Heart right ventricle (tissue), 16 donors: ENCODE results near the gene OAF. TPM values are rescaled to one million over a fixed set of nuclear protein-coding genes. Genes with fewer than 3 reads are reported as not detected.

Source experiments
- ATAC-seq, 8 donors: fragments of 200-7000 bp; cut with Tn5 transposase; one replicate each; pipeline ENCODE4 v1.9.1; 2020; ENCODE audit warnings: mild to moderate bottlenecking in 8 of 8, moderate library complexity in 8 of 8, moderate number of reproducible peaks in 1 of 8
- DNase-seq, 2 donors: peaks; one replicate each; pipeline ENCODE4 v3.0.0-alpha.2; 2020
- H3K27ac ChIP-seq, 10 donors: fragments of 200-600 bp; sonication (generic) in 2 of 10; one replicate each; pipeline versions ENCODE4 v1.5.0 to v1.8.0; 2020 to 2022; ENCODE audit warnings: mild to moderate bottlenecking in 3 of 10
- H3K27me3 ChIP-seq, 7 donors: fragments of 200-600 bp; one replicate each; pipeline ENCODE4 v1.8.0; 2021 to 2022; ENCODE audit warnings: mild to moderate bottlenecking in 2 of 7
- H3K36me3 ChIP-seq, 9 donors: fragments of 200-600 bp; sonication (generic) in 1 of 9; one replicate each; pipeline versions ENCODE4 v1.5.0 to v1.8.0; 2020 to 2022; ENCODE audit warnings: mild to moderate bottlenecking in 2 of 9
- H3K4me1 ChIP-seq, 9 donors: fragments of 200-600 bp; sonication (generic) in 1 of 9; one replicate each; pipeline versions ENCODE4 v1.5.0 to v1.8.0; 2020 to 2022; ENCODE audit warnings: mild to moderate bottlenecking in 4 of 9
- H3K4me3 ChIP-seq, 10 donors: fragments of 200-600 bp; sonication (generic) in 2 of 10; one replicate each; pipeline versions ENCODE4 v1.5.0 to v1.8.0; 2020 to 2022; ENCODE audit warnings: mild to moderate bottlenecking in 7 of 10, moderate library complexity in 2 of 10
- H3K9me3 ChIP-seq, 11 donors: fragments of 200-600 bp in 10 of 11; sonication (generic) in 2 of 11; one replicate each; pipeline versions ENCODE4 v1.5.0 to v1.8.0; 2013 to 2022; ENCODE audit warnings: mild to moderate bottlenecking in 2 of 11, control low read depth in 1 of 11, moderate library complexity in 1 of 11
- CTCF ChIP-seq, 9 donors: fragments of 200-600 bp; sonication (generic) in 2 of 9; IDR thresholded peaks; one replicate each; pipeline versions ENCODE4 v1.5.0 to v1.8.0; 2021 to 2022; ENCODE audit warnings: antibody characterized with exemption in 9 of 9, mild to moderate bottlenecking in 5 of 9, moderate library complexity in 1 of 9
- WGBS, 2 donors: extraction: QIAGEN DNeasy Blood & Tissue Kit; methylation state at CpG; one replicate each; pipeline ENCODE4 v1.1.7; 2013; ENCODE audit warnings: inconsistent platforms in 1 of 2; 5-methylcytosine and 5-hydroxymethylcytosine counted together
- intact Hi-C, 10 donors: fragments of 100-400 bp; cut with DNase I; formaldehyde crosslinking; loops; one replicate each; pipeline versions ENCODE4 v1.11.1 to v1.14.2; 2022
- polyA plus RNA-seq, 2 donors: library from polyadenylated mRNA; stranded (reverse); fragments of 200-250 nt; gene quantifications; one replicate each; pipeline ENCODE4 v1.2.3, GENCODE V29; 2013
- total RNA-seq, 10 donors: library from RNA; stranded (reverse); fragmentation: NEBNext Ultra II Directional in 3 of 10; extraction: Animal tissue kit (Norgen Biotek cat#: 25700) in 3 of 10; gene quantifications; one replicate each; pipeline versions ENCODE4 v1.2.1 to v1.2.4, GENCODE V29; 2021 to 2023
- donor health status: Arrhythmogenic right ventricular cardiomyopathy.
- donor health status: ischemic (EF 13 %, LVEDD 7.1; RV severe dilation, severe dysfunction).
- donor health status: healthy with polysubstance abuse.
- donor health status: DM: no; HTN: yes; CAD: no.
- donor health status: DM: no; HTN: no; CAD: no.
- donor health status: ischemic (EF 25% LVEDD 6.9; RV normal size, moderate dysfunction).
- donor health status: ischemic (EF 25% LVEDD 5.7; RV mildly dilated, moderate dysfunction).
- donor health status: healthy.
- donor health status: DM: yes; HTN: yes; CAD: no.
- donor health status: Ischemic cardiomyopathy.
- donor health status: ischemic (EF 35%, LVEDD 5.7; RV mildly dilated, moderate dysfunction).
- donor health status: nonischemic (EF 11% LVEDD 7.7; RV severe dilation, severe dysfunction).
- donor health status: DM: yes; HTN: yes; CAD: no.
- donor health status: PGD.
- donor health status: ischemic (EF 29% LVEDD 5.4; RV normal size, mild dysfunction).
- donor health status: nonischemic (EF 23%, LVEDD 6.1; RV moderate dilation, normal function).

The OAF gene
- total and polyA plus RNA-seq, 12 donors, result 8.4 to 41.6 (median 15.3) TPM

- 83 to 86% methylated on average over 9 of the region's 9 CpGs for WGBS, 2 donors
- intact Hi-C loops, result no loop called here
- Histone ChIP-seq H3K4me3 (no peak overlapping the region), H3K27me3 (peaks cover 0 to 66% (median 51%) of the 10 kb centered on the region in 7 donors), H3K4me1 (peaks cover 0 to 16% (median 8%) of the 10 kb centered on the region in 9 donors), H3K9me3 (no peaks in the 10 kb centered on the region), H3K27ac (no peak overlapping the region), H3K36me3 (no peaks in the 10 kb centered on the region)
- no peak for DNase-seq
- no peak for TF ChIP-seq CTCF (IDR thresholded peaks at IDR 0.05)
- no peak for ATAC-seq
Measured at GRCh38 chr11:120257346-120257745, 46.5 kb downstream of the OAF start.

DNA sequence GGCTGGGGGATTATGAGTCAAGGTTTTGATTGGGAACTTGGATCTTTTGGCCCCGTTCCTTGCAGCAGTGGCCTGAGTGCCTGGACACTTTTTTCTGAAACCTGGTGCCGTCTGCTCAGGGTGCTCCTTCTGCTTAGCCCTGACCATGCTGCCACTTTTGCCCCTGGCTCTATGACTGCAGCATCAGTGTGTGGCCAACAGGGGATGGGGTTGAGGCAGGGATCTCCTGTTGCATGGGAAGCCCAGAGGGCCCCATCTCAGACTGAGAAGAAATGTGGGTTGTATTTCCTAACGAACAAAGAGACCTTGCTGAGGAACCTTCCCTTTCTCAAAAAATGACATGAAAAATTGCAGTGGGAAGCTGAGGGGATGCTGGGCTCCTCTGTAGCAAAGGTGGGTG lies 47.8 kb downstream of the OAF start:
- DNase-seq (no peak), ATAC-seq (no peak)
- WGBS, 2 donors, result 76 to 89% methylated on average over 3 of the region's 3 CpGs
- no peak overlapping the region for H3K27ac ChIP-seq
- H3K4me1 ChIP-seq, result peaks cover 0 to 16% (median 8%) of the 10 kb centered on the region in 9 donors
- peaks cover 0 to 62% (median 43%) of the 10 kb centered on the region in 7 donors for H3K27me3 ChIP-seq
- no peak overlapping the region for H3K4me3 ChIP-seq
- intact Hi-C loops, result no loop called here
- no peak for TF ChIP-seq CTCF (IDR thresholded peaks at IDR 0.05)
- no peaks in the 10 kb centered on the region for H3K36me3 ChIP-seq
- H3K9me3 ChIP-seq, result no peaks in the 10 kb centered on the region

- Histone ChIP-seq H3K36me3 (no peaks in the 10 kb centered on the region), H3K27me3 (peaks cover 0 to 56% (median 37%) of the 10 kb centered on the region in 7 donors), H3K27ac (no peak overlapping the region), H3K4me3 (no peak overlapping the region), H3K4me1 (peaks cover 0 to 16% (median 8%) of the 10 kb centered on the region in 9 donors), H3K9me3 (no peaks in the 10 kb centered on the region)
- no peak for ATAC-seq
- DNase-seq, result no peak
- TF ChIP-seq CTCF (IDR thresholded peaks at IDR 0.05), result no peak
- intact Hi-C loops, result no loop called here
- WGBS, 2 donors, result 94 to 97% methylated on average over 3 of the region's 3 CpGs
Measured at GRCh38 chr11:120259241-120259640, 48.4 kb downstream of the OAF start.

- H3K27me3 ChIP-seq, result peaks cover 0 to 47% (median 29%) of the 10 kb centered on the region in 7 donors
- WGBS, 2 donors, result 87 to 92% methylated on average over 7 of the region's 7 CpGs
- intact Hi-C loops, result no loop called here
Measured at GRCh38 chr11:120259988-120260565, 49.2 kb downstream of the OAF start.

More at GRCh38 chr11:120259988-120260565, 49.2 kb downstream of the OAF start:
- DNase-seq (no peak), ATAC-seq (no peak)
- Histone ChIP-seq H3K4me1 (peaks cover 0 to 15% (median 8%) of the 10 kb centered on the region in 9 donors), H3K27ac (no peak overlapping the region), H3K36me3 (no peaks in the 10 kb centered on the region), H3K4me3 (no peak overlapping the region), H3K9me3 (no peaks in the 10 kb centered on the region)
- no peak for TF ChIP-seq CTCF (IDR thresholded peaks at IDR 0.05)
